GM06990 (cell line): ENCODE results near the gene FRZB.

Experiments
- DNase-seq: peaks from one replicate; pipeline ENCODE4 v3.0.0-alpha.2; 2011; ENCODE audit not compliant: insufficient read length; ENCODE audit errors: extremely low read depth
- H3K27me3 ChIP-seq: replicated peaks from 2 replicates; pipeline ENCODE4 v1.6.0; 2011; ENCODE audit warnings: low read length; ENCODE audit not compliant: control insufficient read depth, insufficient read depth
- H3K36me3 ChIP-seq: 2 replicates; pipeline ENCODE4 v1.5.1; 2011; ENCODE audit warnings: low read length; ENCODE audit not compliant: control insufficient read depth, insufficient read depth
- H3K4me3 ChIP-seq: replicated peaks from 2 replicates; pipeline ENCODE4 v1.5.1; 2011; ENCODE audit warnings: low read depth, mild to moderate bottlenecking, control low read depth, low read length
- TF ChIP-seq, protein P1 (sequence below): IDR thresholded peaks from 2 replicates; pipeline ENCODE4 v1.5.1; 2011; ENCODE audit warnings: low read length, control low read depth, mild to moderate bottlenecking, inconsistent platforms; ENCODE audit not compliant: insufficient read depth, poor library complexity, severe bottlenecking

The FRZB gene

DNA sequence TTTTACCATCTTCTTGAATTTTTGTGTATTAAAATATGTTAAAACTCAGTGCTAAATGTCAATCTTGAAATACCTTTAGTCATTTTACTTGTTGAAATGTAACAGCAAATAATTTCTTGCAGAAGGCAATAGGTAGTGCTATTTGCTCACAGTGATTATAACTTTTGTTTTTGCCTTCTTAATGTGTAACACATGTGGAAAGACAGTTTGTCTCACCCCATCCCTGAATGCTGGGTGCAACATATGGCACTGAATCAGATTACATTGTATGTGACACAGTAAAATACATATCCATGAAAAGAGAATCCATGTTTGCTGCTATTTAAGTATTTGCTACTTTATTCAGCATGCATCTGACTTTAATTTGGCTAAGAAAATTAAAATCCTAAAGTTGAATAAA, 35.3 kb downstream of the FRZB start:
- H3K36me3 ChIP-seq, result no peaks in the 10 kb centered on the region
- no peak overlapping the region for H3K4me3 ChIP-seq
- DNase-seq, result no peak
- TF ChIP-seq, protein P1, sequence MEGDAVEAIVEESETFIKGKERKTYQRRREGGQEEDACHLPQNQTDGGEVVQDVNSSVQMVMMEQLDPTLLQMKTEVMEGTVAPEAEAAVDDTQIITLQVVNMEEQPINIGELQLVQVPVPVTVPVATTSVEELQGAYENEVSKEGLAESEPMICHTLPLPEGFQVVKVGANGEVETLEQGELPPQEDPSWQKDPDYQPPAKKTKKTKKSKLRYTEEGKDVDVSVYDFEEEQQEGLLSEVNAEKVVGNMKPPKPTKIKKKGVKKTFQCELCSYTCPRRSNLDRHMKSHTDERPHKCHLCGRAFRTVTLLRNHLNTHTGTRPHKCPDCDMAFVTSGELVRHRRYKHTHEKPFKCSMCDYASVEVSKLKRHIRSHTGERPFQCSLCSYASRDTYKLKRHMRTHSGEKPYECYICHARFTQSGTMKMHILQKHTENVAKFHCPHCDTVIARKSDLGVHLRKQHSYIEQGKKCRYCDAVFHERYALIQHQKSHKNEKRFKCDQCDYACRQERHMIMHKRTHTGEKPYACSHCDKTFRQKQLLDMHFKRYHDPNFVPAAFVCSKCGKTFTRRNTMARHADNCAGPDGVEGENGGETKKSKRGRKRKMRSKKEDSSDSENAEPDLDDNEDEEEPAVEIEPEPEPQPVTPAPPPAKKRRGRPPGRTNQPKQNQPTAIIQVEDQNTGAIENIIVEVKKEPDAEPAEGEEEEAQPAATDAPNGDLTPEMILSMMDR, result no peak
- no peaks in the 10 kb centered on the region; the same call in 1 of the 2 replicates for H3K27me3 ChIP-seq

DNA sequence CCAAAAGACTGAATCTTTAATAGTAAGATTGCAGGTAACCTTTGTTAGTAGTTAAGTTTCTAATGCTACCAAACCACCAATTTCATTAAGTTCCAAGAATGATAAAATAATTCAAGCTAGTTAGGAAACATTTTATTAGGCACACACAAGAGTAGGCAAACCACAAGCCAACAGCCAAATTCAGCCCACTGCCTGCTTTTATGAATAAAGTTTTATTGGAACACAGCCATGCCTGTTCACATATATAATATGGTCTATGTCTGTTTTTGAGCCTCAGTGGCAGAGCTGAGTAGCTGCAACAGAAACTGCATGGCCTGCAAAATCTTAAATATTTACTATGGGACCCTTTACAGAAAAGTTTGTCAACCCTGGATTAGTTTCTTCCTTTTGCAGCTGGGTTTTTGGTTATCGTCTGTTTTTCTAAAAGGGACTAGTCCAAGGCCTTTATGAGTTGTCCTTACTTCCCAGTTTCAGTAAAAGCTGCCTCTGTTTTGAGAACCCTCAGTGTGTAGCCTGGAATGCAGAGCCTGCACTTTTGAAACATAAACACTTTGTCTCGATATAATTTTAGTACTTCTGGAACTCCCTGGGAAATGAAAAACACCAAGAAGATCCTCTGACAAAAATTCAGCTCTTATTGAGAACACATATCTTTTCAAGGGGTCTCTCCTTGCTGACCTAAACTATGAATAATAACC, 39.1 kb downstream of the FRZB start:
- Histone ChIP-seq H3K36me3 (no peaks in the 10 kb centered on the region), H3K4me3 (no peak overlapping the region), H3K27me3 (no peaks in the 10 kb centered on the region; the same call in none of the 2 replicates)
- DNase-seq, result no peak
- TF ChIP-seq, protein P1, result no peak

DNA sequence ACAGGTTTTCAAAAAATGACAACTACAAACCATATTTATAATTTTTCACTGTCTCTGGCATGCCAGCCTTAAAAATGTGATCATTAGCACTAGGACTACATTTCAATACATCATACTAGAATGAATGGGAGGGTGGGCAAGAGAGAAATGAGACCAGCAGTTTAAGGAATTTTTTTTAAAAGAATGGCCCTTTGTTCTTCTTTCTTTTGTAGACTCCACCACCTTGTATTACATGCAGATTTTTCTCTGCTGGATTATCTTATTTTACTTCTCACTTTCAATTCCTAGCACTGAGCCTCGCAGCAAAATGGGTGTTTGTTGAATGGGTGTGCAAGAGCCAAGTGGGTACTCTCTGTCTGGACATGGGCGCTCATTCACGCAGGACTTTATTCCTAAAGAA, 39.9 kb downstream of the FRZB start:
- Histone ChIP-seq H3K36me3 (no peaks in the 10 kb centered on the region), H3K4me3 (no peak overlapping the region)
- TF ChIP-seq, protein P1, result no peak

DNA sequence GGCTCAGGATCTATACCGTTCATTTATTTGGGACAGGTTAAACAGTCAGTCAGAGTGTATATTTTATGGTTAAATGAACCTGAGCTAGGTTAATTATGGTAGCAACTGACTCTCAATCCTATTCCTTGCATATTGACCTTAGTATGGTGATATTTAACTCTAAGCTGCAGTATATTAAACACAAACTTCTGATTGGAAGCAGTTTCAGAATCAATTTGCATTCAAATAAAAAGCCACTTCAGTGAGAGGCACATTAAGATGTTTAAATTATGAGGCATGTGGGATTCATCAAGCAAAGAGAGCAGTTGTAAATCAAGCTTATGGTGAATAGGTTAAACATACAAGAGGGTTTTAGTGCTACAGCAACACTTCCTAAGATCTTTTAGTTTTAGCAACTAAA, 40.4 kb downstream of the FRZB start:
- DNase-seq, result no peak
- no peaks in the 10 kb centered on the region; the same call in none of the 2 replicates for H3K27me3 ChIP-seq
- H3K4me3 ChIP-seq, result no peak overlapping the region
- no peaks in the 10 kb centered on the region for H3K36me3 ChIP-seq
- TF ChIP-seq, protein P1, result no peak

More for the DNA sequence above, 39.9 kb downstream of the FRZB start:
- DNase-seq, result no peak
- no peaks in the 10 kb centered on the region; the same call in none of the 2 replicates for H3K27me3 ChIP-seq

DNA sequence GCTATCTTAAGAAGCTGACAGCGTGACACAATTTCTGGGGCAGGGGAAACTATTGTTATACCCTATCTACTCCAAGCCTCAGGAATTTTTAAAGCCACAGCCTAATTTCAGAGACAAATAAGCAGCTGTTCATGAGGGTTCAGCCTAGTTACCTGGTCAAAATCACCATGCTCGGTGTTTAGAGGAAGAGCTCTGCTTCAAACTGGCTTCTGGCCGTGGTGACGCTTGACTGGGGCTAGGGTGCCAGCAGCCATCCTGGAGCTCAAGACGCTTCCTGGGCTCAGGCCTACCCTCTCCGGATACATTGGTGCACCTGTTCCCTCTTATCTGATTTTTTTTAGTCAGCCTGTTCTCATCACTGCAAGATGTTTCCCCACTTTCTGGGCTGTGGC, 41.7 kb downstream of the FRZB start:
- no peaks in the 10 kb centered on the region; the same call in none of the 2 replicates for H3K27me3 ChIP-seq
- H3K4me3 ChIP-seq, result no peak overlapping the region
- no peak for DNase-seq
- H3K36me3 ChIP-seq, result no peaks in the 10 kb centered on the region
- TF ChIP-seq, protein P1, result no peak
